Measurements from ENCODE around the gene SAG.
"Not testable (repeated sequence)": the region's sequence is repeated elsewhere in the genome, so short reads cannot be mapped to it uniquely, and the experiment has no call there.

SAG gene

GRCh38 chr2:233358335-233358734 lies 50.7 kb downstream of the SAG start:
- no peak for DNase-seq

DNA sequence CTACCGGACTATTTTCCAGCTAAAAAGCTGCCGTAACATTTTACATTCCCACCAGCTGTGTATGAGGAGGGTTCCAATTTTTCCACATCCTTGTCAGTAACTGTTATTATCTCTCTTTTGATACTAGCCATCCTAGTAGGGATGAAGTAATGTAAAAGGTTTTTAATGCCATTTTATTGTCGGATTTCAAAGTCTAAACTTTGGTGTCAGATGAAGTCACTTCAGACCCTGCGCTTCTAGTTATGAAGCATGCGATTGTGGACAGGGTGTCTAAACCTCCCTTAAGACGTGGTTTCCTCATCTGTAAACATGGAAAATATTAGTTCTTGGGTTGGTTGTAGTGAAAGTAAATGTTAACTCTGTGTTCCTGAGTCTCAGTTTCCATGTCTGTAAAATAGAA lies 51.3 kb downstream of the SAG start:
- no peak for DNase-seq

DNA sequence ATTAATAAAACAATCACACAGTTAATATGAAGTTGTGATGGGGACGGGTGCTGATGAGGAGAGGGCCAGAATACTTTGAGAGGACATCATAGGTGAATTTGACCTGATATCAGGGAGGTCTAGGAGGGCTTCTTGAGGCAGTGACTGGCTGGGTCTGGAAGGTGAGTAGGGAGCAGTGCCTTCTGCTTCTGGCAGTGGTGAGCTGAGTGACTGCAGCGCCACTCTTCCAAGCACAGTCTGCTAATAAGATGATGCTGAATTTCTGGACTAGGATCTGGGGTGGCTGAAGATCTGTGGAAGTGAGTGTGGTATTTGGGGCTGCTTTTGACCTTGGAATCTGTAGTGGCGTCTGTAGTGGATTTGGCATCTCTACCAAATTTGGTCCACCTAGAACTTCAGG lies 52.2 kb downstream of the SAG start:
- DNase-seq: no peak

- no peak for DNase-seq
Measured at GRCh38 chr2:233360771-233361176, 53.2 kb downstream of the SAG start.

DNA sequence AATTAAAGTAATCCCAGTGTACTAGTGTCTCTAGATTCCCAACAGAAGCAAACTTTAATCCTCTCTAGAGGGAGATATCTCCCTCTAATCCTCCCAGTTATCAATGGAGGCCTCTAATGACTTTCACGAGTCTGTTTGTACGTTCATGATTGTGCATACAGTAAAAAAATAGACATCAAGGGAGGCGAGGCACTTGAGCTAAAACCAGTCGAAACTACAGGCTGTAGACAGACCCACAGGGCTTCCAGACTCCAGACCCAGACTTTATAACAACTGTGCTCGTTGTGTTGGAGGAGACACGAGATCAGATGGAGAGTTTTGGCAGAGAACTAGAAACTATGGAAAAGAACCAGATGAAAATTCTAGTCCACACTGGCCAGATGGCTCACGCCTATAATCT lies 53.7 kb downstream of the SAG start:
- DNase-seq: no peak

DNA sequence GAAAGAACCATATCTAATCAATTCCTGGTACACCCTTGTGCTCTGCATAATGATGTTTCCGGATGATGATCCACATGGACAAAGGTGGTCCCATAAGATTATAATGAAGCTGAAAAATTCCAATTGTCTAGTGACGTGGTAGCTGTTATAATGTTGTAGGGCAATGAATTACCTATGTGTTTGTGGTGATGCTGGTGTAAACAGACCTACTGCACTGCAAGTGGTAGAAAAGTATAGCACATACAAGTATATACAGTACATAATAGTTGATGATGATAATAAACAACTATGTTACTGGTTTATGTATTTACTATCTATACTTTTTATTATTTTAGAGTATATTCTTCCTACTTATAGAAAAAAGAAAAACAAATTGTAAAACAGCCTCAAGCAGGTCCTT lies 55.1 kb downstream of the SAG start:
- no peak for DNase-seq

DNA sequence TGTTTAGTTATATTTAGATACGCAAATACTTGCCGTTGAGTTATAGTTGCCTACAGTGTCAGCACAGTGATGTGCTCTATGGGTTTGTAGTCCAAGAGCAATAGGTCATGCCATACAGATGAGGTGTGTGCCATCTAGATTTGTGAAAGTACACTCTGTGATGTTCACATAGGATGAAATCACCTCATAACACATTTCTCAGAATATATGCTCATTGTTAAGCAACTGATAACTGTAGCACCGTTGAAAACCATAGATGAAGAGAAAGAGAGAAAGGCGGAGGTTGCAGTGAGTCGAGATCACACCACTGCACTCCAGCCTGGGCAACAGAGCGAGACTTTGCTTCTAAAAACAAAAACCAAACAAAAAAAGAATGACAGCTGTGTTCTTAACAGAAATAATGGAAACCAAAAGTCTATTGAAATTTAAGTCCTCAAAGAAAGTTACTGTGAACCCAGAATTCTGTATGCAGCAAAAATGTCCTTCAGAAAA lies 56.2 kb downstream of the SAG start:
- no peak for DNase-seq

DNA sequence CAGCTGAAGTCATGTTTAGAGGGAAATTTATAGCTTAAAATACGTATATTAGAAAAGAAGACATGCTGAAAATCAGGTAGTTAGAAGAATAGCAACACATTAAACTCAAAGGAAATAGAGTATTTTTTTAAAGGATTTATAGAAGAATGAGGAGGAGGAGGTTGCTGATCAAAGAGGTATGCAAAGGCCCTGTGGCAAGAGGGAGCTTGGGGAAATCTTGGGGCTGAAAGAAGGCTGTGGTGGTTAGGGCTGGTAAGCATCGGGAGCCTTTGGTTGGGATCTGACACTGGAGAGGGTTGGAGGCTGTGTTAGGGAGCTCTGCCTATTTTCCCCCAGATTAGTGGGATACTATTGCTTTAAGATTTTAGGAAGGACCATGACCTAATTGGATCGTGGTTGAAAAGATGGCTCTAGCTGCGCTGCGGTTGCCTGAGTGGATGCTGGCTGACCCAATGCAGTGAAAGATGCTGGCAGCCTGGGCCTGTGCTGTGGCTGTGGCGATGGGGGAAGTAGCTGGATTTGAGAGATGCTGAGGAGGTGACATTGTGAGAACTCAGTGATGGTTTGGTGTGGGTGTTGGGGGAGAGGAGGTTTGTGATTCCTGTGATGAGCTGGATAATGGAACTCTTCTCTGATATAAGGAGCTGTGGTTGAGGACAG lies 58.4 kb downstream of the SAG start:
- no peak for DNase-seq

GRCh38 chr2:233367586-233367985 lies 60.0 kb downstream of the SAG start:
- no peak for DNase-seq

- DNase-seq: no peak
Measured at GRCh38 chr2:233368756-233369155, 61.1 kb downstream of the SAG start.

DNA sequence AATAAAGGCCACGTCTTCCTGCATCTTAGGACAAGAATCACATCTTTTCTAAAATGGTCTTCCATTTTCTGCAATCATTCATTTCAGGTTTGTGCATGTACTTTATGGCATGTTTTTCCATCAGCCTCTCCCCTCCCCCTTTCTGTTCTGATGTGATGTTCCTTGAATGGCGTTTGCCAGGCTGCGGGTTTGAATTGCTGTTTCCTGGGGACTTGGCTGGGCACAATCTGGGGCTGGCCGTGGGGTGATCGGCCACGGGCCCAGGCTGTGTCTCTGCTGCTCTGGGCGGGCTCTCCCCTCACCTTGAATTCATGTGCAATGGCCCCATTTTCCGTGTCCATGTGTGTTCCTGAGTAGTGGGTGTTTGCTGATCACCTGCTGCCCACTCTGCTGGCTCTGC lies 61.8 kb downstream of the SAG start:
- no peak for DNase-seq

GRCh38 chr2:233369897-233370685 lies 62.5 kb downstream of the SAG start:
- DNase-seq: no peak

DNA sequence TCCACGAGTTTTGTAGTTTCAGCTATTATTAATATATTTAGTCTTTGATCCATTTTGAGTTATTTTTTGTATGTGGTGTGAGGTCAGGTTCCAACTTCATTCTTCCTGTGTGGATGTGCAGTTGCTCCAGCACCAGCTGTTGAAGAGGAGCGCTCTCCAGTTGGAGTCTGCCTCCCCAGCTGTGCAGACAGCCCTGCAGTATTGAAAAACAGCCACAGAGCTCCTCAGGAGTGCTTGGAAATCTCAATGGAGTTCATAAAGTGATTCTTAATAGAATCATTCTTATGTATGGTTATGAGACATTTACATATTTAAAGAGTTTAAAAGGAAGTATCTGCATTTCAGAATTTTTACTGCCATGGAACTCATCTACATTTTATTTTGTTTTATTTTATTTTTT lies 64.0 kb downstream of the SAG start:
- DNase-seq: no peak

DNA sequence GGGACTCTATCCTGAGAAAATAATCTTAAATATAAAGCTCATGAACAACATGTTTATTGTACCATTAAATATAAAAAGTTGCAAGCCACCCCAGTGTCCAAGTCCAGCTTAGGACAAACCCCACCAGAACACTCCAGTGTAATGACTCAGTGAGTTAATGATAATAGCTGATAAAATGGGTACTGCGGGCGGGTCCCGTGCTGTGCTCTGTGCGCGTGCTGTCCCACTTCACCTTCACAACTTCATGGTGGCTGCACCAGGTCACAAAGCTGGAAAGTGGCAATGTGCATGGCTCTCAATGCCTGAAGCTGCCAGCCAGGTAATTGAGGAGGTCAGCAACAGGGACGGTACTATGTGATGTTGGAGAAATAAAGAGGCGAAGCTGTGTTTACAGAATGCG lies 65.2 kb downstream of the SAG start:
- DNase-seq: no peak

DNA sequence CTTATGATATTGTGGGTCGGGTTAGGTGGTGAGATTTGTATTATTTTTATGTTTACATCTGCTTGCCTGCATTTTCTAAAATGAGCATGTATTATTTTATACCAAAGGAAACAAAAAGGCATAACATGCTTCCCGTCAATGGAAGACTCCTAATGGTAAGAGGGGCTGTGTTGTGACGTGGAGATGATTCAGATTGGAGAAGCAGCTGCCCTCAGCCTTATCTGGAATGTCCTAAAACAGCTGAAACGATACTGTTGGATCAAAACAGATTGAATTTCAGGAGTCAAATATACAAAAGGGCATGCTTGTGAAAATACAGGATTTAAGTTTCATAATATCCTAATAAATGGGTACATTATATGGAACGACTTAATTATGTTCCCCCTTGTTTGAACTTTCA lies 65.7 kb downstream of the SAG start:
- DNase-seq: no peak

DNA sequence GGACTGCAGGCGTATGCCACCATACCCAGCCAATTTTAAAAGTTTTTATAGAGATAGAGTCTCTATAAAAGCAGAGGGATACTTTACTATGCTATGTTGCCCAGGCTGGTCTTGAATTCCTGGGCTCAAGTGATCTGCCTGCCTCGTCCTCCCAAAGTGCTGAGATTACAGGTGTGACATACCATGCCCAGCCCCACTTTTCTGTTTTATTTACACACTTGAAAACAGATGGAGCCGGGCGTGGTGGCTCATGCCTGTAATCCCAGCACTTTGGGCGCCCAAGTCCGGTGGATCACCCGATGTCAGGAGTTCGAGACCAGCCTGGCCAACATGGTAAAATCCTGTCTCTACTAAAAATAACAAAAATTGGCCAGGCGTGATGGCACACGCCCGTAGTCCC lies 67.2 kb downstream of the SAG start:
- DNase-seq: not testable (repeated sequence)

DNA sequence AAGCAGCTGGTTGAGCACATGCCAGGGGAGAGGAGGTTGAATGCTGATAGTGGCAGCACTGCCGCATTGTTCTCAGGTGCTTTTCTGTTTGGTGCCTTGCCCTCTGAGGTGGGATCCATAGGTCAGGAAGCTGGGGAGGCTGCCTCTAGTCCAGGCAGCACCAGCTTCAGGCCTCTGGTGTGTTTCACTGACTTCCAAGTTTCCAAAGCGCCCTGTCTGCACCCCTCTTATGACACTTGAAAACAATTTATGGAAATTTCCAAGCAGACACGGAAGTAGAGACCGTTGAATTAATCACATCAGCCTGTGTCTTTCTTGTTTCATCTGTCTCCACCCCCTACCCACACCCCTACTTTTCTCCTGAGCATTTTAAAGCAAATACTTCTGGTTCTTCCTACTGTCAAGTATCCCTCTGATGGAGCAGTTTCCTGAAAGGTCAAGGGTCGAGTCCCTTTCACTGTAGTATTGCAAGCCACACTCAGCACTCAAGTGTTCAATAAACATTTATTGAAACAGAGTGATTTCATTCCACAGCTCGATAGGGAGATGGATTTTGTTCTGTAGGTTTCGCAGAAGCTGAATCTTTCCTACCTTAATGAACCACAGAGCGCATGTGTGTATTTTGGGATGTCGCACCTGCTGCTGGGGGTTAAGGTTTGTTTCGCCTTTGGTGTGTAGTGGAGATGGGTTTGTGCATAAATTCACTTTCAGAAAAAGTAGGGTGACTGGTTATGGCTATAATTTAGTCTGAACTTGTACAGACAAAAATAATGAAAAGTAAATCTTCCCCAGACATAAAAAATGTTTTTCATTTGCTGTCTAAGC lies 68.1 kb downstream of the SAG start:
- DNase-seq: no peak

DNA sequence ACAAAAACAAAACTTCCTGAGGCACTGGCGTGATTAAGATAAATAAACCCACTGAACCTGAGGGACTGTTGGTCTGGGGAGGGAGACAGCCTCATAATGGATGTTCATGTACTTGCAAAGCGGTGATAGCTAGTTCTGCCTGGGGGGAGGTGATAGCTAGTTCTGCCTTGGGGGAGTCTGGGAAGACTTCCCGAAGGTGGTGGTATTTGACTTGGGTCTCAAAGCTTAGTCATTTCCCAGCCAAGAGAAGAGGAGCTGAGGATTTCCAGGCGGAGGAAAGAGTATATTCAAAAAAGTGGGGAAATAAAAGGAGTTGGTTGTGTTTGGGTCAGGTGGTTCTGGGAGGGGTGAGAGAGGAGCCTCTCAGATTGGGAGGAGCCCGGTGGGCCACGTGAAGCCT lies 71.4 kb downstream of the SAG start:
- no peak for DNase-seq

GRCh38 chr2:233379441-233379840 lies 71.8 kb downstream of the SAG start:
- DNase-seq: no peak

- no peak for DNase-seq
Measured at GRCh38 chr2:233380132-233380895, 72.7 kb downstream of the SAG start.

- no peak for DNase-seq
Measured at GRCh38 chr2:233380995-233381637, 73.5 kb downstream of the SAG start.

DNA sequence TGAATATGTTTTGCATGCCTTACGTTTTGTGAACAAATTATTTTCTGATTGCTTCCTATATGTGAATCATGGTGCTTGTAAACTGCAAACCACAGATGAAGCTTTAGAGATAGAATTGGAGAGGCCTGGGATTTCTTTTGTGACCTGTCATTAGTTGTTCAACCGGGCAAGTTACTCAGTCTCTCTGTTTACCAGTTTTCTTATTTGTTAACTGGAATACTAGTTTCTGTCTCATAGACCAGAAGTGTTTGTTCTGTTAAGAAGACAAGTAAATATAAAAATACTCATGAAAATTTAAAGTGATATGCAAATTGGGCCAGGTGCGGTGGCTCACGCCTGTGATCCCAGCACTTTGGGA lies 74.0 kb downstream of the SAG start:
- no peak for DNase-seq

DNA sequence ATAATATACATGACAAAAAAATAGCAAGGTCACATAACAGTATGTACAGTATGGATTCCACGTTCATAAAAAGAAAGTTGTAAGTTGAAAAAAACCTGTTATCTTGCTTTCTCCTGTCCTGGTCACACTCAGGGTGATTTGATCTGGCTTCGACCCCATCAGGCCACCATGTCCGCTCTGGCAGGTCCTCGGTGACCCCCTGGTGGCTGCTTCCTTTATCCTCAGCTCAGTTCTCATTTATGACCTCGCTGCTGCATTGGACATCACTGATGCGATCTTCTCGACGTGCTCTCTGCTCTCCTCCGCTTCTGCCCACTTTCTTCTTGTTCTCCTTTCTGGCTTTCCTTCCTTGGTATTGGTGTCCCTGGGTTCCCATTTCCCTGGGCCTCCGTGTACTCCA lies 76.4 kb downstream of the SAG start:
- no peak for DNase-seq

All from SHP77 treated with DMSO at 0.1 percent for 48 hours (cell line).